Prostate gland (tissue), 2 donors: ENCODE data around the gene OTX2.

Experiments
- POLR2A ChIP-seq: fragments of 450-650 bp; IDR thresholded peaks from one replicate; pipeline ENCODE4 v1.6.1; 2016; ENCODE audit warnings: antibody characterized with exemption, mild to moderate bottlenecking
- POLR2AphosphoS5 ChIP-seq: sonication (generic); formaldehyde crosslinking; IDR thresholded peaks from one replicate; pipeline ENCODE4 v1.6.1; 2017; ENCODE audit warnings: antibody characterized with exemption
- TF ChIP-seq, protein P1 (sequence below), 4 experiments: fragments of 200-600 bp in 2 of 4; fragments of 450-650 bp in 2 of 4; sonication (generic) in 2 of 4; IDR thresholded peaks; 1 replicate in 3 of 4; 2 replicates in 1 of 4; pipeline ENCODE4 v1.5.1; 2016 to 2019; ENCODE audit warnings: antibody characterized with exemption in 4 of 4, mild to moderate bottlenecking in 2 of 4, moderate library complexity in 2 of 4

- TF ChIP-seq, protein P1, sequence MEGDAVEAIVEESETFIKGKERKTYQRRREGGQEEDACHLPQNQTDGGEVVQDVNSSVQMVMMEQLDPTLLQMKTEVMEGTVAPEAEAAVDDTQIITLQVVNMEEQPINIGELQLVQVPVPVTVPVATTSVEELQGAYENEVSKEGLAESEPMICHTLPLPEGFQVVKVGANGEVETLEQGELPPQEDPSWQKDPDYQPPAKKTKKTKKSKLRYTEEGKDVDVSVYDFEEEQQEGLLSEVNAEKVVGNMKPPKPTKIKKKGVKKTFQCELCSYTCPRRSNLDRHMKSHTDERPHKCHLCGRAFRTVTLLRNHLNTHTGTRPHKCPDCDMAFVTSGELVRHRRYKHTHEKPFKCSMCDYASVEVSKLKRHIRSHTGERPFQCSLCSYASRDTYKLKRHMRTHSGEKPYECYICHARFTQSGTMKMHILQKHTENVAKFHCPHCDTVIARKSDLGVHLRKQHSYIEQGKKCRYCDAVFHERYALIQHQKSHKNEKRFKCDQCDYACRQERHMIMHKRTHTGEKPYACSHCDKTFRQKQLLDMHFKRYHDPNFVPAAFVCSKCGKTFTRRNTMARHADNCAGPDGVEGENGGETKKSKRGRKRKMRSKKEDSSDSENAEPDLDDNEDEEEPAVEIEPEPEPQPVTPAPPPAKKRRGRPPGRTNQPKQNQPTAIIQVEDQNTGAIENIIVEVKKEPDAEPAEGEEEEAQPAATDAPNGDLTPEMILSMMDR (IDR thresholded peaks at IDR 0.05) = no peak
- TF ChIP-seq POLR2A (no peak), POLR2AphosphoS5 (no peak)
Measured at GRCh38 chr14:56794557-56795283, 15.6 kb downstream of the OTX2 start.
